ENCODE measurements around the gene ILDR1. TPM values are rescaled to one million over a fixed set of nuclear protein-coding genes. Genes with fewer than 3 reads are reported as not detected.
"Not testable (repeated sequence)": the region's sequence is repeated elsewhere in the genome, so short reads cannot be mapped to it uniquely, and the experiment has no call there.

The ILDR1 gene
- total RNA-seq, 4 donors from 2014 or later = not detected

DNA sequence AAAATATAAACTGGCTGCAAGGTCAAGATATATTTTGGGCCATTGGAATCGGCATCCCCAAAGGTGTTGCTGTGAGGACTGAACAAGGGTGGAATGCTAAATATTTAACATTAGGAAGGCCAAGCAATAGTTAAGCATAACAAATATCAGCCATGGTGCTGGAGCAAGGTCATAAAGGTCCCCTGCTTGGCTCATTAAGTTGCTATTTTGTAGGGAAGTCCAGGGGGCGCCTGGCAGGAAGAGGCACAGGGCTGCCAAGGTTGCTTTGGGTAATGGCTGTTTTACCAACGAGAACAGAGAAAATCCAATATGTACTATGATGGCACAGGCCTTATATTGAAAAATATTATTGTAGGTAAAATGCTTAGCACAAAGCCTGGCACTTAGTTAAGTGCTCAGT is 65.7 kb downstream of the ILDR1 start:
- TF ChIP-seq, protein P1, sequence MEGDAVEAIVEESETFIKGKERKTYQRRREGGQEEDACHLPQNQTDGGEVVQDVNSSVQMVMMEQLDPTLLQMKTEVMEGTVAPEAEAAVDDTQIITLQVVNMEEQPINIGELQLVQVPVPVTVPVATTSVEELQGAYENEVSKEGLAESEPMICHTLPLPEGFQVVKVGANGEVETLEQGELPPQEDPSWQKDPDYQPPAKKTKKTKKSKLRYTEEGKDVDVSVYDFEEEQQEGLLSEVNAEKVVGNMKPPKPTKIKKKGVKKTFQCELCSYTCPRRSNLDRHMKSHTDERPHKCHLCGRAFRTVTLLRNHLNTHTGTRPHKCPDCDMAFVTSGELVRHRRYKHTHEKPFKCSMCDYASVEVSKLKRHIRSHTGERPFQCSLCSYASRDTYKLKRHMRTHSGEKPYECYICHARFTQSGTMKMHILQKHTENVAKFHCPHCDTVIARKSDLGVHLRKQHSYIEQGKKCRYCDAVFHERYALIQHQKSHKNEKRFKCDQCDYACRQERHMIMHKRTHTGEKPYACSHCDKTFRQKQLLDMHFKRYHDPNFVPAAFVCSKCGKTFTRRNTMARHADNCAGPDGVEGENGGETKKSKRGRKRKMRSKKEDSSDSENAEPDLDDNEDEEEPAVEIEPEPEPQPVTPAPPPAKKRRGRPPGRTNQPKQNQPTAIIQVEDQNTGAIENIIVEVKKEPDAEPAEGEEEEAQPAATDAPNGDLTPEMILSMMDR (IDR thresholded peaks at IDR 0.05) = no peak
- DNase-seq (ENCODE audit: low spot score) (no peak), ATAC-seq (ENCODE audit: low FRiP score) (no peak)

GRCh38 chr3:121951291-121951919 is 70.6 kb downstream of the ILDR1 start:
- TF ChIP-seq, protein P1 (IDR thresholded peaks at IDR 0.05) = no peak
- ATAC-seq (ENCODE audit: low FRiP score) = no peak
- DNase-seq (ENCODE audit: low spot score) = no peak

DNA sequence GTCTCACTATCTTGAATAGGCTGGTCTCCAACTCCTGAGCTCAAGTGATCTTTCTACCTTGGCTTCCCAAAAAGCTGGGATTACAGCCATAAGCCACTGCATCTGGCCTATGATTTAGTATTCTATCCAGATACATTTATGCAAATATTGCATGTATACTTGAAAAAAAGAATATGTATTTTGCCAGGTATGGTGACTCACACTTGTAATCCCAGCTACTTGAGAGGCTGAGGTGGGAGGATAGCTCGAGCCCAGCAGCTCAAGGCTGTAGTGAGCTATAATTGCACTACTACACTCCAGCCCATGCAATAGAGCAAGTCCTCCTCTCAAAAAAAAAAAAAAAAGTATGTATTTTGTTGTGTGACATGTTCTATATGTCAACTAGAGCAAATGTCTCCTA is 73.4 kb downstream of the ILDR1 start:
- TF ChIP-seq, protein P1 (IDR thresholded peaks at IDR 0.05) = no peak

GRCh38 chr3:121943431-121943830 is 78.6 kb downstream of the ILDR1 start:
- ATAC-seq (ENCODE audit: low FRiP score) = no peak
- DNase-seq (ENCODE audit: low spot score) = no peak
- TF ChIP-seq, protein P1 (IDR thresholded peaks at IDR 0.05) = no peak

More for the DNA sequence above, 73.4 kb downstream of the ILDR1 start:
- ATAC-seq (ENCODE audit: low FRiP score) = no peak
- no peak for DNase-seq (ENCODE audit: low spot score)

DNA sequence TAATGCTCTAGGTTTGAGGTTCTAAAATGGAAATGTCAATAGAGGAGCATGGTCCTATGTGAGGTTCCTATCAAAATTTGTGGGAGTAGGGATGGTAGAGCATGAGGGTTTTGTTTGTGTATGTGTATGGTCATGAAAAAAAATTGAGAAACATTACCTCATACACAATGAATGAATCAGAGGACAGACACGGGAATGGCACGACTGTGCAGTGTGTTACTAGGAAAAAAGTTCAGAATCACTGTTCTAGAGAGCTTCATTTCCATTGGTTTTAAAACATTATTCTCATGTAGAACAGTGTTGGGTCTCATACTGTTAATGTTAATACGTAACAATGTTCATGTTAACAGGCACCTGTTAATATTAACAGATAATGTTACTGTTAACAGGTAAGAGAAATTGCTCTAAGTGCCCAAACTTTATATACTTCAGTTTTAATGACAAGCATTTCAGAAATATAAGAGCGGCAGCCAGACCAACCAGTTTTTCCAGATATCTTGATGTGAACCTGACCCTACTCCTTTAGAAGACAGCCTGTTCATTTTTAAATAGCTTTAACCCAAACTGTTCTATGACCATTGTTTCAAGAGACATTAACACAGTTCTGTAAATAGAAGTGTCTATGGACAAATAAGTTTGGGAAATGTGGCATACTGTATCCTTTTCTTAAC is 79.8 kb downstream of the ILDR1 start:
- ATAC-seq (ENCODE audit: low FRiP score) (no peak), DNase-seq (ENCODE audit: low spot score) (no peak)
- TF ChIP-seq, protein P1 (IDR thresholded peaks at IDR 0.05) = no peak

GRCh38 chr3:121941592-121941991 is 80.5 kb downstream of the ILDR1 start:
- no peak for ATAC-seq (ENCODE audit: low FRiP score)
- no peak for DNase-seq (ENCODE audit: low spot score)
- TF ChIP-seq, protein P1 (IDR thresholded peaks at IDR 0.05) = no peak

DNA sequence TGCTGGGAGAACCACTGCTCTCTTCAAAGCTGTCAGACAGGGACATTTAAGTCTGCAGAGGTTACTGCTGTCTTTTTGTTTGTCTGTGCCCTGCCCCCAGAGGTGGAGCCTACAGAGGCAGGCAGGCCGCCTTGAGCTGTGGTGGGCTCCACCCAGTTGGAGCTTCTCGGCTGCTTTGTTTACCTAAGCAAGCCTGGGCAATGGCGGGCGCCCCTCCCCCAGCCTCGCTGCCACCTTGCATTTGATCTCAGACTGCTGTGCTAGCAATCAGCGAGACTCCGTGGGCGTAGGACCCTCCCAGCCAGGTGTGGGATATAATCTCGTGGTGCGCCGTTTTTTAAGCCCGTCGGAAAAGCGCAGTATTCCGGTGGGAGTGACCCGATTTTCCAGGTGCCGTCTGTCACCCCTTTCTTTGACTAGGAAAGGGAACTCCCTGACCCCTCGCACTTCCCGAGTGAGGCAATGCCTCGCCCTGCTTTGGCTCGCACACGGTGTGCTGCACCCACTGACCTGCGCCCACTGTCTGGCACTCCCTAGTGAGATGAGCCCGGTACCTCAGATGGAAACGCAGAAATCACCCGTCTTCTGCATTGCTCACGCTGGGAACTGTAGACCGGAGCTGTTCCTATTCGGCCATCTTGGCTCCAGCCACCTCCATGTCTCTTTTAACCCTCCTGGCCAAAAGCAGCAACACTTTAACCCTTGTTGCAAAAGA is 83.7 kb downstream of the ILDR1 start:
- not testable (repeated sequence) for ATAC-seq (ENCODE audit: low FRiP score); DNase-seq (ENCODE audit: low spot score)

Small RNAs within 50 kb of the gene (small RNA-seq; reads per million reads assigned to genes)
- gene RF00019 = not detected

Other genes with a start within 250 kb of the ILDR1 start
- 10 to 100 TPM; 16.9 to 27.5 (median 19.9) TPM for gene IQCB1, start 187.2 kb downstream of the ILDR1 start, total RNA-seq
- 1 to 10 TPM; 3.7 to 8.9 (median 6.1) TPM for gene EAF2, start 187.0 kb downstream of the ILDR1 start, total RNA-seq
- 1 to 10 TPM; 1.7 to 2.8 (median 2.0) TPM for gene SLC15A2, start 127.8 kb downstream of the ILDR1 start, total RNA-seq
- gene CD86, start 33.1 kb upstream of the ILDR1 start, total RNA-seq = 10 to 100 TPM; 10.7 to 21.6 (median 15.2) TPM
- not detected for gene CASR, start 161.4 kb upstream of the ILDR1 start, total RNA-seq

All from omental fat pad (tissue), 4 donors.